GM12801 (cell line): ENCODE measurements around the gene C15orf40.

Source experiments
- TF ChIP-seq, protein P1 (sequence below): IDR thresholded peaks from one replicate; pipeline ENCODE4 v1.5.1; 2011; ENCODE audit warnings: control low read depth; ENCODE audit not compliant: insufficient read length; ENCODE audit errors: extremely low read depth

Gene C15orf40

DNA sequence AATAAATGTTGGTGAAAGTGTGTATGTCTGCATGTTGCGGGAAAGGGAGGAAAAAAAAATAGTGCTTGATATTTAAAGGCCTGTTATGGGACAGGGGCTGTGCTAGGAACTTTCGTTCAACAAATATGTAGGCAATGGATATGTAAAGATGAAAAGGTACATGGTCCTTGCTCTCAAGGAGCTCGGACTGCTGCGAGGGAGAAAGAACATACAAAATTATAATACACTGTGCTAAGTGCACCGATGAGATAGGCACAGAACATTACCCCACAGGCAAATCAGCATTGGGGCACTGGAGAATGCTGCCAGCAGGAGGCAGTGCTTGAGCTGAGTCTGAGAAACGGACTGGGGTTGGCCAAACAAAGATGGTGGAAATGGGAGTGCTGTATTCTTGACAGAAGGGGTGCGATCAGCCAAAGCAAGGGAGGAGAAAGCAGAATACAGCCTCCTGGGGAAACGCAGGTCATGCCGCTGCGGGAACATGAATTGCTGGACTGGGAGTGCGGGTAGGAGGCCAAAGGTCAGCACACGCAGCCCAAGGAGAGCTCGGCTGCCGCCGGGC, 649 bp downstream of the C15orf40 start:
- TF ChIP-seq, protein P1, sequence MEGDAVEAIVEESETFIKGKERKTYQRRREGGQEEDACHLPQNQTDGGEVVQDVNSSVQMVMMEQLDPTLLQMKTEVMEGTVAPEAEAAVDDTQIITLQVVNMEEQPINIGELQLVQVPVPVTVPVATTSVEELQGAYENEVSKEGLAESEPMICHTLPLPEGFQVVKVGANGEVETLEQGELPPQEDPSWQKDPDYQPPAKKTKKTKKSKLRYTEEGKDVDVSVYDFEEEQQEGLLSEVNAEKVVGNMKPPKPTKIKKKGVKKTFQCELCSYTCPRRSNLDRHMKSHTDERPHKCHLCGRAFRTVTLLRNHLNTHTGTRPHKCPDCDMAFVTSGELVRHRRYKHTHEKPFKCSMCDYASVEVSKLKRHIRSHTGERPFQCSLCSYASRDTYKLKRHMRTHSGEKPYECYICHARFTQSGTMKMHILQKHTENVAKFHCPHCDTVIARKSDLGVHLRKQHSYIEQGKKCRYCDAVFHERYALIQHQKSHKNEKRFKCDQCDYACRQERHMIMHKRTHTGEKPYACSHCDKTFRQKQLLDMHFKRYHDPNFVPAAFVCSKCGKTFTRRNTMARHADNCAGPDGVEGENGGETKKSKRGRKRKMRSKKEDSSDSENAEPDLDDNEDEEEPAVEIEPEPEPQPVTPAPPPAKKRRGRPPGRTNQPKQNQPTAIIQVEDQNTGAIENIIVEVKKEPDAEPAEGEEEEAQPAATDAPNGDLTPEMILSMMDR, result no peak

DNA sequence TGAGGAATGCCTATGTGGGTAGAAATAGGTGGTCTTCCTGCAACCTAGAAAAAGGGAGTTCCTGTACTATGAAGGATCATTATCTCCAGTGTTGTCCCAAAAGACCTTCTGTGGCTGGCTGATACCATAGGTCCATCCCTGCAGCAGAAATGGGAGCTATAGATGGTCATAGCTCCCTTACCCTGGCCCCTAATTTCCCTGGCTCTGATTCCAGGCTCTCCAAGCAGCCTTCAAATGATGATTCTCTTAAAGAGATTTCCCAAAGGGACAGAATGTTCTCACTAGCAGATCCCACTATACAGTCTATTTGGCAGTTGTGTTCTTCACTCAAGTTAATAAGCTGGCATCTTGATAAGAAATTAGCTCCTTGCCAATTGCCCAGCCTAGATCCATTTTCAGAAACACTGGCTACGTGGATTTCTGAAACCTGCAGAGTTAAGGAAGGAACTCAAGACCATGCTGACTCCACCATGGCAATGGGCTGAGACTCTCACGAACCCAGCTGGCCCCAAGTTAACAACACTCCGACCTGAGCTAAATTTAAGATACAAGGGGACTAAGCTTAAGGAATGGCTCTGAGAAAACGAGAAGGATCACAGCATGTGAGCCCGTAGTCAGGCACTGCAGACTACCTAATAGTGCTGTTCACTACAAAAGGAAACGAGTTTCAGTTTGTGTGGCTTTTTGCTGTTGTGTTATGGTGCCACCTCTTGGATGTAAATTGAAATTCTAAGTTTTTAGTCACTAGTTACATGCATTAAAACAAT, 11.4 kb downstream of the C15orf40 start:
- TF ChIP-seq, protein P1, result no peak

DNA sequence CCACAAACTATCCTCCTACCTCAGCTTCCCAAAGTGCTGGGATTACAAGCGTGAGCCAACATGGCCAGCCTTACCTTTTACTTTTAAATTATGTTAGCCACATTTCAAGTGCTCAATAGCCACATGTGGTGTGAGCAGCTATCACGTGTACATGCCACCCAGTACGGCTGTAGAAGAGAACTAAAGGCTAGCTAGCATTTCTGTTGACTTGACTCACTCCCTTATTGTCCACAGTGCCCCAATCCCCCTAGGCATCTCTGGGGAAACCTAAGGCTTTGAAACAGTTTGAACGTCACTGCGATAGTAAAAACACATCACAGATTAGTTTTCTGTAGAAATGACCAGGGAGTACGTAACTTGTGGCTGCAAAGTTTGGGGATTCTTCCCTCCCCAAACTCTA, 12.0 kb downstream of the C15orf40 start:
- TF ChIP-seq, protein P1, result no peak

DNA sequence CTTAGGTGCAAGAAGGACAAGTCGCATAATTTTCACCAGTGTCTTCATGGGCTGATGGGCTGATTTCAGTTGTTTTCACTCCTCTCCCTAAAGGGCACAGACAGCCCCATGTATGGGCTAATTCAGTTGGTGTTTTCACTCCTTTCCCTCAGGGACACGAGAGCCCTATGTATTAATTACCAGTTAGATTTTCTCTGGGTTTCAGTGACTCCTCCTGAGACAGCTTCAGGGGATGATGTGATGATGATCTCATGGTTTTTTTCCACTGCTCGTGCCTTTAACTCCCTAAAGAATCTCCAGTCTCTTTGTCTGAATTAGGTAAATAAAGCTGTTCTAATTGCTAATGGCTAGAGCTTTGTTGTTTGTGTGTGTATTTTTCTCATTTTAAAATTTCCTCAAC, 15.5 kb downstream of the C15orf40 start:
- TF ChIP-seq, protein P1, result no peak

DNA sequence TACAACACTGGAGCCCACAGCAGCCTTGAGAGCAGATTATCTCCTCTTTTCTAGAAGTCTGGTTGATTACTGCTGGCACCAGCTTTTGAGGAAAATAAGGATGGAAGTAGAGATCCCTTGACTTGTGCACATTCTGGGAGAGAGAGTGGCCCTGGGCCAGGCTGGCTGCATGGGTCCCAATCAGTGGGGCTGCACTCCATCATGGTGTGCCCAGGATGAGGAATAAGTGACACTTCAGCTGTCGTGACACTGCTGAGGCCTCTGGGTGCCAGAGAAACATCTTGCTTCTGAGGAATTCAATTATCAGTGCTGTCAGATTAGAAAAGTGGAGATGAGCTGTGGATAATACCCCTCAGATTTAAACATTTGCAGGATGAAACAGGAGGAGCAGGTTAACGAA, 16.4 kb downstream of the C15orf40 start:
- TF ChIP-seq, protein P1, result no peak

DNA sequence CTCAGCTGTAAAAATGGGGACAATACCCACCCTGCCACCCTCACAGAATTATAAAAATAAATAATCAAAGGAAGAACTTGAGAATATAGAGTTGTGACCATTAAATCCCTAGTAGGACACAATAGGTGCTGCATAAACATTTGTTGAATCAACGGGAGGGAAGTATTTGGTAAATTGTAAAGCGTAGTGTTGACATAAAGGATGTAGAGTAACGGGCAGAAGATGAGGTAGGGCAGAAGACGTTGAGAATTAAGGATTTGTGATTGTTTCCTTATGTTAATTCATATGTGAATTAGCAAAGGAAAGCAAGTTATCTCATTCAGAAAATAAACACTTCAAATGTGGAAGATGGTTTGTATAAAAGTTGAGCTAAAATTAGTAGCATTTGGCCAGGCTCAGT, 18.3 kb downstream of the C15orf40 start:
- TF ChIP-seq, protein P1, result no peak

DNA sequence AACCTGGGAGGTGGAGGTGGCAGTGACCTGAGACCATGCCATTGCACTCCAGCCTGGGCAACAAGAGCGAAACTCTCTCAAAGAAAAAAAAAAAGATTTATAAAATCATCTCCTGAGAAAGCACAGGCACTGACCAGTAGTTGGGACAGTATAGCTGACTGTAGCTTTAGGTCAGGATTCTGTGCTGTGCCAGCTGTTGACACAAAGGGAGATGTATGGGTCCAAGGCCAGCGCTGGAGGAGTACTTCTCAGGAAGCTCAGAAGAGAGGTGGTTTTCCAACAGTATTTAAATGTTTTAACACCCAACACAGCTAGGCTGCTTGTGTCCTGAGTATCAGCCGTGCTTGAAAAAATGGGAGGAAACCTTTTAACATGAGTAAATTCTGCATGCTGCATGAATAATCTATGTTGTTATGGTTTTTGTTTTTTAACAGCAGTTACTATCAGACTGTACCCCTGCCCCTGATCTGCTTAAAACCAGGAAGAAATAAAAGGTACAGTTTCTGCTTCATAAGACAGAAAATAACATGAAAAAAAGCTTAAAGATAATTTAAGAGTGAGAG, 18.9 kb downstream of the C15orf40 start:
- TF ChIP-seq, protein P1, result no peak
